GM18907 (cell line): ENCODE measurements around the gene ADORA1.

Experiments used
- ATAC-seq: cut with Tn5 transposase; IDR thresholded peaks from one replicate; pipeline ENCODE4 v1.9.1; 2021; ENCODE audit warnings: mild to moderate bottlenecking, moderate library complexity; ENCODE audit not compliant: unreplicated experiment

The ADORA1 gene

GRCh38 chr1:203182387-203182953 is 54.9 kb downstream of the ADORA1 start:
- no peak for ATAC-seq

DNA sequence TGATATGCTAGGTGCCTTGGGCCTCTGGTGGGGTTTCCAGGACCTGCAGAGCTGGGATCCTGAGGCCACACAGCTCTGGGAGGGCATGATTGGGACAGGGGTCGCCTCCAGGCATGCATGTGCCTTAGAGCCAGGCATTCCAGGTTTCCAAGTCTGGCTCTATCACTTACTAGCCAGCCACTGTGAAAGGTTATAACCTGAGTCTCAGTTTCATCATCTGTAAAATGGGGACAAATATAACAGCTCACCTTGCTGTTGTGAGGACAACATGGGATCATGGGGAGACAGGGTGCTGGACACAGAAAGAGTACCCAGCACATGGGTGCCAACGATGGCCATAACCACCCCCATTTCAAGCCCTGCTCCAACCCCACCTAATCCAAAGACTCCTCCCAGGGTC is 56.3 kb downstream of the ADORA1 start:
- ATAC-seq, result no peak

DNA sequence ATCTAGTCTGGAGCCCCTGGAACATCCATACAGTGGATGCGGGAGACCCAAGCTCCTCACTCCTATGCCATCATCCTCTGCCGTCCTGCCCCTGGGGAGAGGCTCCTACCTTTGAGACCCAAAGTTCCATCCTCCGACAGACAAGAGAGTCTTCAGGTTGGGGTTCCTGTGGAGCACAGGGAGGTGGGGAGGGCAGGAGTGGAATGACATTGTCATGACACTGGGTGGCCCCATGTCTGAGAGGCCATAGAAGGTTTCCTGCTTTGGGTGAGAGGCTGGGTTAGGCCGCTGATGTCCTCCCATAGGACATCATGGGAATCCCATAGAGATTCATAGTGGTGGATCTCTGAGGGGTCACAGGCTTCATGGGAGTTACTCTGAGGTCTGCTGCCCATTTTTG is 56.9 kb downstream of the ADORA1 start:
- no peak for ATAC-seq

GRCh38 chr1:203185061-203185461 is 57.5 kb downstream of the ADORA1 start:
- no peak for ATAC-seq

DNA sequence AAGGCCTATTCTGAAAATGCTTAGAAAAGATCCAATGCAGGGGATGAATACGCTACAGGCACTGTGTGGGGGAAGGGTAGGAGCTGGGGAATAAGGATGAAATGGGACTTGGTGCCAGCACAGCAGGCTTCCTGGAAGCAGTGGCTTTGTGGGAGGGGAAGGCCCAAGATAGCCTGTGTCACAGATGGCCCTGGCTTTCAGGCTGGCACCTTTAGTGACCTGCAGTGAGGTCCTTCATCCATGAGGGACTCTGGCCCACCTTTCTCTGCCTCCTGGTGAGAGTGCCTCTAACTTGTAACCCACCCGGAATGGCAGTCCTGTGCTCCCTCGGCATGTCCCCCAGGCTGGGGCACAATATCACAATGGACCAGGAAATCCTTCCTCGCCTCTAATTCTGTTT is 58.1 kb downstream of the ADORA1 start:
- no peak for ATAC-seq

GRCh38 chr1:203186091-203186445 is 58.5 kb downstream of the ADORA1 start:
- ATAC-seq, result no peak

DNA sequence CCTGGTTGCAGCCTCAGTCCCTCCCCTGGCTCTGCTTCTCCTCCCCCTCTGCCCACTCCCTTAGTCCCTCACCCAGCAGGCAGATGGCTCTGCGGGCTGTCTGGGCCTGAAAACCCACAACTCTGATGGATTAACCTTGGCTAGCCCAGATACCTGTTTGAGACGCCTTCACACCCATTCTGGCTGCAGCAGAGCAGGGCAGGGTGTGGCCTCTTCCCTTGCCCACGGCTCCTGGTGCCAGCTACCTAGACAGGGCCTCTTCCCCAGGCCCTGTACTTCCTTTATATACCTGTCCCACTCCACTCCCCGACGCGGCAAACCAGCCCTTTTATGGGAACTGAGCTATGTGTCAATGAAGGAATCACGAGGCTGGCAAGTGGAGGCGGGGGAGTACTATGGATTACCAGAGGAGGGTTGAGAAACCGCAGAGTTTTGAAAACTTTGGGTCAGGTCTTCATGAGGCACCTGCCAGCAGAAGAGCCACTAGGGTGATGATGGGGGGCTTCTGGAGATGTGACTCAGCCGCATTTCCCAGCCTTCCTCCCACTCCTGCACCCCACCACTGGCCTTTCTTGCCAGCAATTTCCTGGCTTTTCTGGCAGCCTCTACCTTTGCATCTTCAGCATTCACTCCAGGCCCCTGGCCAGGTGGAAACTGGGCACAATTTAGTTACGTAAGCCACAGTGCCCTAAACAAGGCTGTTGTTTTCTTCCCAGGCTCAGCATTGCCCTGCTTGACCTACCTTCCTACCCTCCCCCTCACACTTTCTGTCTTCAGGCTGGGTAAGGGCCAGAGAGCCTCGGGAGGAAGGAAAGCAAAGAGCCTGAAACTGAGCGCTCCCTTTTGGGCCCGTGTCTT is 59.1 kb downstream of the ADORA1 start, which contains the start of gene CHI3L1:
CHI3L1 (minus strand) TSS at position 259 of the 858 bp plus-strand sequence; CDS start at position 178, 81 bp downstream.
- ATAC-seq, result no peak

- no peak for ATAC-seq
These were observed 59.8 kb downstream of the ADORA1 start for GRCh38 chr1:203187304-203187685.

GRCh38 chr1:203187689-203188264 is 60.3 kb downstream of the ADORA1 start:
- no peak for ATAC-seq

GRCh38 chr1:203188686-203189232 is 61.2 kb downstream of the ADORA1 start:
- ATAC-seq, result no peak

- ATAC-seq, result no peak
These were observed 62.4 kb downstream of the ADORA1 start for GRCh38 chr1:203189951-203190352.

DNA sequence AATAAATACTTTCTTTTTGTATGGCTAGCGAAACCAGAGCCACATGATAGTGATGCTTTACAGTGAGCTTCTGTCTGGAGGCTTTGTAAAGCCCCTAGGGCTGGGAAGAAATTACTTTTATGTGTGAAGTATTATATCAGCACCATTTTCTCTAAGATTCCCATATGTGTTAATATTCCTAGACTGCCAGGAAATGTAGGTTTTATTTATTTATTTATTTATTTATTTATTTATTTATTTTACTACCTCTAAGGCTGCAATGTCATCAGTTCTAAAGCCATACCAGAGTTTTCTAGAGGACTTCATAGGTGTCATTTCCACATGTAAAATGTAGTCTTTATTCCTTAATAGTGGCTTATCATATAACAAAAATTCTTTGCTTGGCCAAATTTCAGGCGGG is 63.4 kb downstream of the ADORA1 start:
- no peak for ATAC-seq

GRCh38 chr1:203196371-203196770 is 68.8 kb downstream of the ADORA1 start:
- no peak for ATAC-seq

DNA sequence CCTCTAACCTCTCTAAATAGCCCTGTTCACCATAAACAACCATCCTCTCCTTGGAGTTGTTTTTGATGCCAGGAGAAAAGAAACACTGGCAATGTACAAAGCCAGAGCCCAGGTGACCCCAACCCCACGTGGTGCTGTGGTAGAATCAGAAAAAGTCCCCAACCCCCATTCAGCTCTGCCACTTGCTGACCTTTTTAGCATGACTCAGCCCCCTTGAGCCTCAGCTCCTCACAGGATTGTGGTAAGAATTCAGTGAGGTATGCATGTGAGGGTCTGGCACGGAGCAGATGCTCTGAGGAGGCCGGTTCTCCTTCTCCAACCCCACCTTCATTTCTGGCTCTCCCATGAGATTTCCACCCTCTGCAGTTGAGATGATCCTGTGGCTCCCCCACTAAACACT is 70.1 kb downstream of the ADORA1 start:
- no peak for ATAC-seq

DNA sequence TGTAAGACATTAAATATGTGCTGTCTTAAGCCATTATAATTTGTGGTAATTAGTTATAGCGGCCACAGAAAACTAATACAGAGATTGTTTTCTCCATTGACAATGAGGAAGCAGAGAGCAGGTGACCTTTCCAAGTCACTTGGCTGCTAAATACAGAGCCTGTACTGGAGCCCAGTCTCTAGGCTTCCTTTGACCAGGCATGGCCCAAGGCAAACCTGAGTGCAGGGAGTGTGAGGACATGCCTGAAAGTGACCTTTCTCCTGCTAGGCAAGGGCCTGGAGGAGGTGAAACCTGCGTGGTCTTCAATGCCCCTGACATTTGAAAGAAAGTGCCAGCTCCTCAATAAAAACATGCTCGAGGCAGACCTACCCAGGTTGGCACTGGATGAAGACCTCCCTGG is 71.5 kb downstream of the ADORA1 start:
- ATAC-seq, result no peak

- ATAC-seq, result no peak
These were observed 71.9 kb downstream of the ADORA1 start for GRCh38 chr1:203199481-203199815.

DNA sequence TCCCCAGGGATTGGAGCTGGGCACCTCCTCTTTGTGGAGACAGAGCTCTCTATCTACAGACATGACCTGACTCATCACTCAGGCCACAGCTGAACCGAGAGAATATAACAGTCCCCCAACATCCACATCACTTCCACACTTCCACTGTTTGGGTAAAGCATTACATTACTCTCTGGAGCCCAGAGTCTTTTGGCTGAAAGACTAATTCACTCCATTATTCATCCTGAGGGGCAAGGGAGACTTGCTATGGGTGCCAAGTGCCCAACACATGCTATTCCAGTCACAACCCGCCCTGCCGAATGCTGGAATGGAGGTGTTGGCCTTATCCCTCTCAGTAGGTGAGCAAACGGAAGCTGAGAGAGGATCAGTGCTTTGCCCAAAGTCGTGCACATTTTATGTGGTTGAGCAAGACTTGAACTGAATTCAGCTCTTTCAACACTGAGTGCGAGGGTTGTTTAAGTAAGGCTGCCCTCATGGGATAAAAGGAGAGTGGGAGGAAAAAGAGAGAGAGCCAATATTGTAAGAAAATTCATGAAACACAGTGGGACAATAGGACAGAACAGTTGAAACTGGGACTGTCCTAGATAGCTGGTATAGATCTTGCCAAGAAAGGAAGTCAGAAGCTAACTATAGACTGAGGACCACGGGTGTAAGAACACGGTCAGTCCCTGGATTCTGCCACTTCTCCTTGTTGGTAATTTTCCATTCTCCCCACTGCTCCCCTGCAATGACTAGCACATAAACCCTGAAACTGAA is 72.5 kb downstream of the ADORA1 start:
- no peak for ATAC-seq

GRCh38 chr1:203200916-203201315 is 73.4 kb downstream of the ADORA1 start:
- no peak for ATAC-seq

DNA sequence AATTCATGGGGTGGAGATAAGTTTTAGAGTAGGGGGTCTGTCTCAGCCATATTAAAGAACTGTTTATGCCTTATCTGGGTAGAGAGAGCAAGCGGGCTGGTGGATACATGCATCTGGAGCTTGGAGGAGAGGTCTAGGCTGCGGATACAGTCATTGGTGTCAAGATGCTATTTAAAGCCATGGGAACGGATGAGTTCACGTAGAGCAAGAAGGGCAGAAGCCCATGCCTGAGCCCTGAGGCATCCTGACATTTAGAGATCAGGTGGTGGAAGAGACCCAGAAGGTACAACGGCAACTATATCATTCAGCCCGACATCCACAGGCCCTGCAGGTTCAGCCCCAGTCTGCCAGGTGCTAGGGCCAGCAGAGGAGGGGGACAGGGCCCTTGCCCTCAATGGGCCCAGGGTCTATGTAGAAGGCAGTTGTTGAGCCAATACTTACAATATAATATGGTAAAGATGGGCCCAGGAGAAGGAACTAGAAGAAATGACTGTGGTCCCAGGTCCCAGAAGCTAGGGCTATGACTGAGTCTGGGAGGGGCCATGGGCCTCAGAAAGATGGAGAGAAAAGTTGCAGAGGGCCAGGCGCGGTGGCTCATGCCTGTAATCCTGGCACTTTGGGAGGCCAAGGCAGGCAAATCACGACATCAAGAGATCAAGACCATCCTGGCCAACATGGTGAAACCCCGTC is 74.1 kb downstream of the ADORA1 start:
- no peak for ATAC-seq

- no peak for ATAC-seq
These were observed 75.1 kb downstream of the ADORA1 start for GRCh38 chr1:203202431-203203245.
